GM18507 (cell line): Measurements from ENCODE around the gene ABCB11.

ENCODE experiments used
- DNase-seq: peaks from one replicate; pipeline ENCODE4 v3.0.0; 2011; ENCODE audit warnings: low read depth; ENCODE audit not compliant: insufficient read length; ENCODE audit errors: extremely low spot score
- FAIRE-seq: peaks from 2 replicates; lab custom pipeline; 2011; peaks lifted over from hg19 to GRCh38; lab: Jason Lieb, UNC

Gene ABCB11

GRCh38 chr2:169010633-169011460 is 20.3 kb downstream of the ABCB11 start:
- no peak for DNase-seq
- no peak for FAIRE-seq

DNA sequence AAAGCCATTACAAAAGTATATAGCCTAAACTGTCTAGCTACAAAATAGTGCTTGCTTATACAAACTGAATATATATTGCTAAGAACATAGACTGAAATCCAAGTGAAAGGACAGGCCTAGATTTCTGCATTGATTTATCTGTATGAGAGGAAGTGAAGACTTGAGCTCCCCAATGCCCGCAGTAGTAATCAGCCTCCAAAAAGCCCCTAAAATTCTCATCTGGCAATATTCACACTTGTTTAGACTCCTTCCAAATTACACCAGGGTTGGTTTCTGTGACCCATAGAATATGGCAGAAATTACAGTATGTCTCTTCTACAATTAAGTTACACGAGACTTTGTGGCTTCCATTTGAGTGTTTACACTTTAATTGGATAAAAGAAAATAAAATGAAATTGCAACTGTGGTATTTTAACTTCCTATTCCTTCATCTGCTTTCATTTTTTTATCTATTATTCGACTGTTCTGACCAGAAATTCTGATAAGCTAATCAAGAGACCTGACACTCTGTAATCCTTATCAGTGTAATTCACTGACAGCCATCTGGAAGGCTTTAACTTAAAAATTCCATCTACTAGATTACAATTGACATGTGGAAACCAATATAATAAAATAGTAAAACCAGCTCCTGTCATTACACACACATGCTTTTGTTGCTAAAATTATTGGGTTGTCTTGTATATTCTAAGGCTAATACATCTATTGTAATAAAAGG is 21.1 kb downstream of the ABCB11 start:
- FAIRE-seq (no peak), DNase-seq (no peak)

DNA sequence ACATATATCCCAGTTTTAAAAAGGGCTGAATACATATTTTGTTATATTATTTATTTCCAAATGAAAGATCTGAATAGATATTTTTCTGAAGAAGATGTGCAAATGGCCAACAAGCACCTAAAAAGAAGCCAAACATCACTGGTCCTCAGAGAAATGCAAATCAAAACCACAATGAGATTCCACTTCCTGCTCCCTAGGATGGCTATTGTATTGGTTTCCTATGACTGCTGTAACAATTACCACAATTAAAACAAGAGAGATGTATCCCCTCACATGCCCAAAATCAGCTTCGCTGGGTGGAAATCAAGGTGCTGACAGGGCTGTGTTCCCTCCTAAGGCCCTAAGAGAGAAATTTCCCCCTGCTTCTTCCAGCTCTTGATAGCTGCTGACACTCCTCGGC is 23.2 kb downstream of the ABCB11 start:
- DNase-seq (no peak), FAIRE-seq (no peak)

DNA sequence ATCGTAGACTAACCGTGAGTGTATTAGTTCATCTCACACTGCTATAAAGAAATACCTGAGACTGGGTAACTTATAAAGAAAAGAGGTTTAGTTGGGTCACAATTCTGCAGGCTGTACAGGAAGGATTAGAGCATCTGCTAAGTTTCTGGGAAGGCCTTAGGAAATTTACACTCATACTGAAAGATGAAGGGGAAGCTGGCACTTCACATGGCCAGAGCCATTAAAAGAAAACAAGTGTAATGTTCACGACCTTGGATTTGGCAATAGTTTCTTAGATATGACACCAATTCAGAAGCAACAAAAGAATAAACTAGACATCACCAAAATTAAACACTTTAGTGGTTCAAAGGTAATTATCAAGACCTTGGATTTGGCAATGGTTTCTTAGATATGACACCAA is 23.8 kb downstream of the ABCB11 start:
- DNase-seq, result no peak
- FAIRE-seq, result no peak

DNA sequence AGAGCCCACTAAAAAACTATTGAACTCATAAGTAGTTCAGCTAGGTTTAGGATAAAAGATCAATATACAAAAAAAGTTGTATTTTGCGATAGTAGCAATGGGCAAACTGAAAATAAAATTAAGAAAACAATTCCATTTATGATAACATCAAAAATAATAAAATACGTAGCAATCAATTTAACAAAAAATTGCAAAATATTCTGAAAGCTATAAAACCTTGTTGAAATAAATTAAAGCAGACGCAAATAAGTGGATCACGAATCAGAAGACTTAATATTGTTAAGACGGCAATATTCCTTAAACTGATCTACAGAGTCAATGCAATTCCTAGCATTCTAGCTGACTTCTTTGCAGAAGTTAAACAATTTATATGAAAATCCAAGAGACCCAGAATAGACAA is 24.5 kb downstream of the ABCB11 start:
- FAIRE-seq, result no peak
- DNase-seq, result no peak

GRCh38 chr2:169005994-169006393 is 25.1 kb downstream of the ABCB11 start:
- DNase-seq (no peak), FAIRE-seq (no peak)

DNA sequence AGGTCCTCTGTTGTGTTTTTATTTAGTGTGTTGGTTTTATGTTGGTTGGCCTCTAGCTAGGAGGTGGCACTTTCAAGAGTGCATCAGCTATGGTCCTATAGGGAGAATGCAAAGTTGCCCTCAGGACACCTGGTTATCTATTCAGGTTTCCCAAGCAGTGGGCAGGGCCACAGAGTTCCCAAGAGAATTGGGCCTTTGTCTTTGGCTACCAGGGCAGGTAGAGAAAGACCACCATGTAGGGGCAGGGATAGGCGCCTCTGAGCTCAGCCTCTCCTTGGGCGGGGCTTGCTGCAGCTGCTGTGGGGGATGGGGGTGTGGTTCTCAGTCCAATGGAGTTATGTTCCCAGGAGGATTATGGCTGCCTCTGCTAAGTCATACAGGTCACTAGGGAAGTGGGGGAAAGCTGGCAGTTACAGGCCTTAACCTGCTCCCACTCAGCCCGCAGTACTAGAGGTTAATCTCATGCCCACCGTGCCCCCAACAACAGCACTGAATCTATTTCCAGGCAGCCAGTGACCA is 26.0 kb downstream of the ABCB11 start:
- DNase-seq, result no peak

DNA sequence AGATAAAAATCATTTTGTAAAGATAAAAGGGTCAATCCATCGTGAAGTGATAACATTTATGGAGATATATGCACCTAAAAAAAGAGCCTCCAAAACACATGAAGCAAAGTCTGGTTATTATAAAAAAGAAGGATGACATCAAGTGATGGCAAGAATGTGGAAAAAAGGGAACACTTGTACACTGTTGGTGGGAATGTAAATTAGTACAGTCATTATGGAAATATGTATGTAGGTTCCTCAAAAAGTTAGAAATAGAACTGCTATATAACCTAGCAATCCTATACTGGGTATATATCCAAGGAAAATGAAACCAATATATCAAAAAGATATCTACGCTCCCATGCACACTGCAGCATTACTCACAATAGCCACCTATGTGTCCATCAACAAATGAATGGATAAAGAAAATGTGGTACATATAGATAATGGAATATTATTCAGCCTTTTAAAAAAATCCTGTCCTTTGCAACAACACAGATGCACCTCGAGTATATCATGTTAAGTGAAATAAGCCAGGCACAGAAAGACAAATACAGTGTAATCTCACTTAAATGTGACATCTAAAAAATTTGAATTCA is 28.9 kb downstream of the ABCB11 start:
- DNase-seq, result no peak
- FAIRE-seq, result no peak

More for the DNA sequence above, 26.0 kb downstream of the ABCB11 start:
- no peak for FAIRE-seq

- FAIRE-seq, result no peak
These were observed 29.9 kb downstream of the ABCB11 start for GRCh38 chr2:169001116-169001815.

DNA sequence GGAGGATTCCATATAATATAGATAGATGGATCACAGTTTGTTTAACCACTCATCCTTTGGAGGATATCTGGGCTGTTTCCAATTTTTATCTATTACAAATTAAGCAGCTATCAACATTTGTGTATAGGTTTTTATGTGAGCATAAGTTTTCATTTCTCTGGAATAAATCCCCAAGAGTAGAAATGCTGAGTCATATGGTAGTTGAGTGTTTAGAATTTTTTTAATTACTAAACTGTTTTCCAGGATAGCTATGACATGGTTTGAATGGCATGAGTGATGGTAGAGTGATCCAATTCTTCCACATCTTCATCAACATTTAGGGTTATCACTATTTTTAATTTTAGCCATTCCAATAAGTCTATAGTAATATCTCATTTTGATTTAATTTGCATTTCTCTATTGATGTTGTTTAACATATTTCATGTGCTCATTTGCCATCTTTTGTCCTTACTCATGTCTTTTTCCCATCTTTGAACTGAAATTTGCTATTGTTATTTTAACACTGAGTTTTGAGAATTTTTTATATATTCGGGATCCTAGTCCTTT is 31.4 kb downstream of the ABCB11 start:
- FAIRE-seq, result no peak

More at GRCh38 chr2:169001116-169001815, 29.9 kb downstream of the ABCB11 start:
- DNase-seq, result no peak

GRCh38 chr2:168998609-168999211 is 32.4 kb downstream of the ABCB11 start:
- DNase-seq, result no peak
- FAIRE-seq, result no peak

More for the DNA sequence above, 31.4 kb downstream of the ABCB11 start:
- DNase-seq, result no peak

GRCh38 chr2:168997794-168998193 is 33.3 kb downstream of the ABCB11 start:
- DNase-seq (no peak), FAIRE-seq (no peak)

- FAIRE-seq, result no peak
- no peak for DNase-seq
These were observed 34.0 kb downstream of the ABCB11 start for GRCh38 chr2:168997118-168997521.

DNA sequence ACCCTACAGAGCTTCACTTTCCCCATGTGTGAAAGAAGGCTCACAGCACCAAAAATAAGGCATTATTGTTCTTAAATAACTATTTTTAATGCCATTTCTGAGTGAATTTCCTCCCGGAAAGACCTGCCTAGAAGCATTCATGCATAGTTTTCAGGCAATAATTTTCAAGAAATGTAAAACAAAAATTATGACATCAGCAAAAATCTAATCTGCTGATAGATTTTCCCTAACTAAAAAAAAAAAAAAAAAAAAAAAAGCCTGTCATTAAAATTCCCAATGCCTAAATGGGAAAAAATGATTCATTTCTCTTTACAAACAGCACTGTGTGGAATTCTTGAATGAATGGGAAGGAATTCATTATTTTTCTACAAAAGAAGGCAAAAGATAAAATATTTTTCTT is 35.4 kb downstream of the ABCB11 start:
- no peak for FAIRE-seq
- DNase-seq, result no peak

DNA sequence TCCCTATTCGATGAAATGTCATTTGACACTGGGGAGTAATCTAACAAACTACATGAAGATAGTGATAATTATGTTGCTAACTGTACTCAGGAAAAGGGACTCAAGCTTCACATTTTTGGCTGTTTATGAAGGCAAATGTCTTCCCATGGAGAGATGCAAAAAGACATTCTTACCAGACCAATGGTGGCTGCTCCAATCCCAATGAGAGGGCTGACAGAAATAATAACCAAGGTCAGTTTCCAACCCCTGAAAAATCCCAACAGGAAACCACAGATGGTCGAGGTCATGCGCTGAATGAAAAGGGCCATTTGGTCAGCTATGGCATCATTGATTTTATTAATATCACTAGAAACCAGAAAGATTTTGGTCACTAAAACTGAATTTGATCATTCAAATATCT is 37.6 kb downstream of the ABCB11 start:
- DNase-seq, result no peak
- FAIRE-seq, result no peak

GRCh38 chr2:168992591-168993349 is 38.4 kb downstream of the ABCB11 start:
- no peak for FAIRE-seq
- no peak for DNase-seq

GRCh38 chr2:168992026-168992425 is 39.1 kb downstream of the ABCB11 start:
- no peak for DNase-seq
- no peak for FAIRE-seq

DNA sequence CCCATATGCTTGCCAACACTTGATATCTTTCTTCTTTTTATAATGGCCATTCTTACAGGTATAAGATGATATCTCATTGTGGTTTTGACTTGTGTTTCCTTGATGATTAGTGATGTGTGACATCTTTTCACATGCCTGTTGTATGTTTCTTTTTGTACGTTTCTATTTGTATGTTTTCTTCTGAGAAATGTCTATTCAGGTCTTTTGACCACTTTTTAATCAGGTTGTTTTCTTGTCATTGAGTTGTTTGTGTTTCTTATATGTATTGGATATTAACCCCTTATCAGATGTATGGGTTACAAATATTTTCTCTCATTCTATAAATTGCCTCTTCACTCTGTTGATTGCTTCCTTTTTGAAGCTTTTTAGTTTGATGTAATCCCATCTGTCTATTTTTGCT is 42.4 kb downstream of the ABCB11 start:
- no peak for DNase-seq
- no peak for FAIRE-seq
